Measurements from ENCODE around the gene TOMM6. TPM values are rescaled to one million over a fixed set of nuclear protein-coding genes. Genes with fewer than 3 reads are reported as not detected.

Gene TOMM6
- total RNA-seq, 1 experiment from 2014 or later = 292 TPM

- H3K27me3 ChIP-seq (ENCODE audit: insufficient read depth, low read length) = no peaks in the 10 kb centered on the region
Measured at GRCh38 chr6:41746107-41746506, 41.4 kb upstream of the TOMM6 start.

GRCh38 chr6:41747256-41748101 lies 40.0 kb upstream of the TOMM6 start, which contains the start of gene PGC:
Gene PGC (minus strand): TSS chr6:41747397. CDS start chr6:41747334, 63 bp downstream.
- ATAC-seq (no peak), DNase-seq (ENCODE audit: low read depth, low spot score) (no peak)
- TF ChIP-seq SIN3A (IDR thresholded peaks at IDR 0.05; ENCODE audit: low read depth) (no peak), EZH2phosphoT487 (IDR thresholded peaks at IDR 0.05; ENCODE audit: borderline replicate concordance) (no peak), TCF7L2 (IDR thresholded peaks at IDR 0.05; ENCODE audit: borderline replicate concordance, extremely low read depth, insufficient read depth, insufficient read length) (no peak), ZNF274 (IDR thresholded peaks at IDR 0.05; ENCODE audit: low read depth, low read length) (no peak), RAD21 (IDR thresholded peaks at IDR 0.05; ENCODE audit: low read depth) (no peak)
- Histone ChIP-seq H3K4me3 (replicated peaks in 1 of 2; ENCODE audit: low read depth in 1 of 2, low read length in 2 of 2) (no peak within 1 kb of the TSS), H3K9ac (ENCODE audit: low read length) (no peak within 1 kb of the TSS), H3K4me1 (ENCODE audit: control insufficient read depth in 1 of 2, insufficient read depth in 2 of 2, low read length in 2 of 2) (peaks cover 0 to 1% of the 10 kb centered on the region in 2 experiments; a peak in 2 of 4 replicates), H2AFZ (ENCODE audit: low read depth, low read length, poor library complexity, severe bottlenecking) (no peak within 1 kb of the TSS), H3K36me3 (ENCODE audit: control insufficient read depth in 1 of 2, insufficient read depth in 2 of 2, low read length in 2 of 2) (no peaks in the 10 kb centered on the region), H4K20me1 (ENCODE audit: insufficient read depth) (no peaks in the 10 kb centered on the region), H3K27ac (ENCODE audit: low read depth, low read length) (no peak within 1 kb of the TSS), H3K27me3 (ENCODE audit: insufficient read depth, low read length) (no peaks in the 10 kb centered on the region), H3K9me3 (ENCODE audit: control insufficient read depth in 1 of 2, insufficient read depth in 1 of 2, low read depth in 1 of 2, low read length in 2 of 2) (no peaks in the 10 kb centered on the region), H3K4me2 (ENCODE audit: low read length) (no peak within 1 kb of the TSS), H3K79me2 (ENCODE audit: insufficient read depth, low read length) (no peaks in the 10 kb centered on the region), H3K9me2 (ENCODE audit: insufficient read depth) (no peaks in the 10 kb centered on the region)
- ChIA-PET CTCF (no interaction called here), POLR2A (no interaction called here), RAD21 (ENCODE audit: low non-redundant PET in 1 of 2, low total read pairs in 2 of 2, uncharacterized antibody in 2 of 2, unreplicated experiment in 2 of 2) (no interaction called here)
- intact Hi-C loops (cut with micrococcal nuclease) = no loop called here
- BruUV-seq (replicated peaks) = no TSS peak

More at GRCh38 chr6:41746107-41746506, 41.4 kb upstream of the TOMM6 start:
- ChIA-PET POLR2A (no interaction called here), CTCF (no interaction called here), RAD21 (ENCODE audit: low non-redundant PET in 1 of 2, low total read pairs in 2 of 2, uncharacterized antibody in 2 of 2, unreplicated experiment in 2 of 2) (no interaction called here)
- H3K36me3 ChIP-seq (ENCODE audit: control insufficient read depth in 1 of 2, insufficient read depth in 2 of 2, low read length in 2 of 2) = no peaks in the 10 kb centered on the region
- no peak overlapping the region for H3K4me3 ChIP-seq (replicated peaks in 1 of 2; ENCODE audit: low read depth in 1 of 2, low read length in 2 of 2)
- no peaks in the 10 kb centered on the region for H3K9me2 ChIP-seq (ENCODE audit: insufficient read depth)
- no peak overlapping the region for H3K27ac ChIP-seq (ENCODE audit: low read depth, low read length)
- no peaks in the 10 kb centered on the region for H4K20me1 ChIP-seq (ENCODE audit: insufficient read depth)
- ATAC-seq (no peak), DNase-seq (ENCODE audit: low read depth, low spot score) (no peak)
- TF ChIP-seq ZNF274 (IDR thresholded peaks at IDR 0.05; ENCODE audit: low read depth, low read length) (no peak), JUND (IDR thresholded peaks at IDR 0.05) (no peak), RAD21 (IDR thresholded peaks at IDR 0.05; ENCODE audit: low read depth) (no peak)
- BruUV-seq (replicated peaks) = no TSS peak
- intact Hi-C loops (cut with micrococcal nuclease) = no loop called here
- no peak overlapping the region for H2AFZ ChIP-seq (ENCODE audit: low read depth, low read length, poor library complexity, severe bottlenecking)
- H3K9me3 ChIP-seq (ENCODE audit: control insufficient read depth in 1 of 2, insufficient read depth in 1 of 2, low read depth in 1 of 2, low read length in 2 of 2) = no peaks in the 10 kb centered on the region
- H3K4me2 ChIP-seq (ENCODE audit: low read length) = no peak overlapping the region
- H3K9ac ChIP-seq (ENCODE audit: low read length) = no peak overlapping the region
- H3K79me2 ChIP-seq (ENCODE audit: insufficient read depth, low read length) = no peaks in the 10 kb centered on the region
- peaks cover 6 to 15% of the 10 kb centered on the region in 2 experiments; a peak in 3 of 4 replicates for H3K4me1 ChIP-seq (ENCODE audit: control insufficient read depth in 1 of 2, insufficient read depth in 2 of 2, low read length in 2 of 2)
